Stimulated activated memory B cell treated with anti-CD40 and anti-IgM and Interleukin-4, amounts not matched to agents 10 μg/mL and 1 μg/mL and 100 μg/mL, for 72 hours (primary cell): Measurements from ENCODE around the gene PARD3.

Experiments used
- ATAC-seq: fragments of 150-1000 bp; cut with Tn5 transposase; 2 replicates; pipeline ENCODE4 v1.10.0; 2021
- H3K27ac Mint-ChIP-seq: one replicate; pipeline ENCODE4 v1.8.0; 2022; ENCODE audit warnings: mild to moderate bottlenecking, mixed read lengths
- H3K27me3 Mint-ChIP-seq: one replicate; pipeline ENCODE4 v1.8.0; 2022; ENCODE audit warnings: mixed read lengths
- H3K36me3 Mint-ChIP-seq: one replicate; pipeline ENCODE4 v1.8.0; 2022; ENCODE audit warnings: mixed read lengths
- H3K4me1 Mint-ChIP-seq: one replicate; pipeline ENCODE4 v1.8.0; 2022; ENCODE audit warnings: mixed read lengths
- H3K4me3 Mint-ChIP-seq: one replicate; pipeline ENCODE4 v1.8.0; 2022; ENCODE audit warnings: mild to moderate bottlenecking, moderate library complexity, mixed read lengths
- H3K9me3 Mint-ChIP-seq: one replicate; pipeline ENCODE4 v1.8.0; 2022; ENCODE audit warnings: mixed read lengths

The PARD3 gene

GRCh38 chr10:34488476-34489130, 326.5 kb downstream of the PARD3 start:
- H3K27me3 Mint-ChIP-seq = no peaks in the 10 kb centered on the region
- no peaks in the 10 kb centered on the region for H3K4me1 Mint-ChIP-seq
- H3K9me3 Mint-ChIP-seq = no peaks in the 10 kb centered on the region
- H3K27ac Mint-ChIP-seq = no peak overlapping the region
- H3K4me3 Mint-ChIP-seq = no peak overlapping the region
- no peak for ATAC-seq
- H3K36me3 Mint-ChIP-seq = no peaks in the 10 kb centered on the region

- Mint-ChIP-seq H3K4me3 (no peak overlapping the region), H3K27me3 (no peaks in the 10 kb centered on the region), H3K27ac (no peak overlapping the region), H3K36me3 (no peaks in the 10 kb centered on the region), H3K4me1 (no peaks in the 10 kb centered on the region), H3K9me3 (no peaks in the 10 kb centered on the region)
- no peak for ATAC-seq
Measured at GRCh38 chr10:34486008-34486407, 329.1 kb downstream of the PARD3 start.

- no peak overlapping the region for H3K27ac Mint-ChIP-seq
- H3K27me3 Mint-ChIP-seq = no peaks in the 10 kb centered on the region
- ATAC-seq = no peak
- no peaks in the 10 kb centered on the region for H3K9me3 Mint-ChIP-seq
- no peak overlapping the region for H3K4me3 Mint-ChIP-seq
- no peaks in the 10 kb centered on the region for H3K36me3 Mint-ChIP-seq
- no peaks in the 10 kb centered on the region for H3K4me1 Mint-ChIP-seq
Measured at GRCh38 chr10:34484164-34484563, 330.9 kb downstream of the PARD3 start.

- Mint-ChIP-seq H3K36me3 (no peaks in the 10 kb centered on the region), H3K27ac (no peak overlapping the region), H3K4me3 (no peak overlapping the region), H3K27me3 (no peaks in the 10 kb centered on the region), H3K4me1 (no peaks in the 10 kb centered on the region), H3K9me3 (no peaks in the 10 kb centered on the region)
- ATAC-seq = no peak
Measured at GRCh38 chr10:34480345-34480744, 334.8 kb downstream of the PARD3 start.

GRCh38 chr10:34479520-34480179, 335.4 kb downstream of the PARD3 start:
- H3K27ac Mint-ChIP-seq = no peak overlapping the region
- no peak overlapping the region for H3K4me3 Mint-ChIP-seq
- H3K36me3 Mint-ChIP-seq = no peaks in the 10 kb centered on the region
- no peaks in the 10 kb centered on the region for H3K4me1 Mint-ChIP-seq
- H3K9me3 Mint-ChIP-seq = no peaks in the 10 kb centered on the region
- peak; percentile 54 for ATAC-seq
- H3K27me3 Mint-ChIP-seq = no peaks in the 10 kb centered on the region

- H3K4me3 Mint-ChIP-seq = no peak overlapping the region
Measured at GRCh38 chr10:34477249-34477648, 337.8 kb downstream of the PARD3 start.

GRCh38 chr10:34476608-34477007, 338.5 kb downstream of the PARD3 start:
- Mint-ChIP-seq H3K4me3 (no peak overlapping the region), H3K27me3 (no peaks in the 10 kb centered on the region), H3K36me3 (no peaks in the 10 kb centered on the region), H3K9me3 (no peaks in the 10 kb centered on the region), H3K4me1 (no peaks in the 10 kb centered on the region), H3K27ac (no peak overlapping the region)
- ATAC-seq = no peak

More at GRCh38 chr10:34477249-34477648, 337.8 kb downstream of the PARD3 start:
- Mint-ChIP-seq H3K4me1 (no peaks in the 10 kb centered on the region), H3K27ac (no peak overlapping the region), H3K36me3 (no peaks in the 10 kb centered on the region), H3K9me3 (no peaks in the 10 kb centered on the region), H3K27me3 (no peaks in the 10 kb centered on the region)
- ATAC-seq = no peak

- H3K4me1 Mint-ChIP-seq = no peaks in the 10 kb centered on the region
- no peak overlapping the region for H3K27ac Mint-ChIP-seq
- no peak for ATAC-seq
- H3K27me3 Mint-ChIP-seq = no peaks in the 10 kb centered on the region
- H3K36me3 Mint-ChIP-seq = no peaks in the 10 kb centered on the region
- H3K9me3 Mint-ChIP-seq = no peaks in the 10 kb centered on the region
- H3K4me3 Mint-ChIP-seq = no peak overlapping the region
Measured at GRCh38 chr10:34475786-34476185, 339.3 kb downstream of the PARD3 start.

GRCh38 chr10:34475274-34475646, 339.8 kb downstream of the PARD3 start:
- Mint-ChIP-seq H3K27me3 (no peaks in the 10 kb centered on the region), H3K9me3 (no peaks in the 10 kb centered on the region), H3K27ac (no peak overlapping the region), H3K4me3 (no peak overlapping the region), H3K36me3 (no peaks in the 10 kb centered on the region), H3K4me1 (no peaks in the 10 kb centered on the region)
- no peak for ATAC-seq

- no peak overlapping the region for H3K4me3 Mint-ChIP-seq
- H3K27ac Mint-ChIP-seq = no peak overlapping the region
- no peaks in the 10 kb centered on the region for H3K27me3 Mint-ChIP-seq
- no peaks in the 10 kb centered on the region for H3K9me3 Mint-ChIP-seq
- no peak for ATAC-seq
- no peaks in the 10 kb centered on the region for H3K4me1 Mint-ChIP-seq
- no peaks in the 10 kb centered on the region for H3K36me3 Mint-ChIP-seq
Measured at GRCh38 chr10:34474555-34475273, 340.4 kb downstream of the PARD3 start.

GRCh38 chr10:34474009-34474376, 341.1 kb downstream of the PARD3 start:
- H3K27ac Mint-ChIP-seq = no peak overlapping the region
- no peaks in the 10 kb centered on the region for H3K9me3 Mint-ChIP-seq
- no peak for ATAC-seq
- no peaks in the 10 kb centered on the region for H3K36me3 Mint-ChIP-seq
- no peaks in the 10 kb centered on the region for H3K27me3 Mint-ChIP-seq
- no peak overlapping the region for H3K4me3 Mint-ChIP-seq
- H3K4me1 Mint-ChIP-seq = no peaks in the 10 kb centered on the region

GRCh38 chr10:34473174-34474008, 341.7 kb downstream of the PARD3 start:
- no peaks in the 10 kb centered on the region for H3K4me1 Mint-ChIP-seq
- H3K9me3 Mint-ChIP-seq = no peaks in the 10 kb centered on the region
- no peak overlapping the region for H3K27ac Mint-ChIP-seq
- H3K36me3 Mint-ChIP-seq = no peaks in the 10 kb centered on the region
- ATAC-seq = no peak
- H3K4me3 Mint-ChIP-seq = no peak overlapping the region
- no peaks in the 10 kb centered on the region for H3K27me3 Mint-ChIP-seq

- no peak overlapping the region for H3K4me3 Mint-ChIP-seq
- no peaks in the 10 kb centered on the region for H3K4me1 Mint-ChIP-seq
Measured at GRCh38 chr10:34470307-34470706, 344.8 kb downstream of the PARD3 start.

GRCh38 chr10:34469446-34469845, 345.6 kb downstream of the PARD3 start:
- no peaks in the 10 kb centered on the region for H3K9me3 Mint-ChIP-seq
- no peaks in the 10 kb centered on the region for H3K4me1 Mint-ChIP-seq
- no peaks in the 10 kb centered on the region for H3K27me3 Mint-ChIP-seq
- H3K4me3 Mint-ChIP-seq = no peak overlapping the region
- H3K27ac Mint-ChIP-seq = no peak overlapping the region
- ATAC-seq = no peak
- no peaks in the 10 kb centered on the region for H3K36me3 Mint-ChIP-seq

More at GRCh38 chr10:34470307-34470706, 344.8 kb downstream of the PARD3 start:
- Mint-ChIP-seq H3K9me3 (no peaks in the 10 kb centered on the region), H3K36me3 (no peaks in the 10 kb centered on the region), H3K27me3 (no peaks in the 10 kb centered on the region), H3K27ac (no peak overlapping the region)
- ATAC-seq = no peak

GRCh38 chr10:34467902-34468301, 347.2 kb downstream of the PARD3 start:
- ATAC-seq = no peak
- Mint-ChIP-seq H3K27me3 (no peaks in the 10 kb centered on the region), H3K4me1 (no peaks in the 10 kb centered on the region), H3K36me3 (no peaks in the 10 kb centered on the region), H3K4me3 (no peak overlapping the region), H3K27ac (no peak overlapping the region), H3K9me3 (no peaks in the 10 kb centered on the region)
